Fibroblast of villous mesenchyme (primary cell): ENCODE data around the gene SRRD. TPM values are rescaled to one million over a fixed set of nuclear protein-coding genes. Genes with fewer than 3 reads are reported as not detected.
"Not testable (repeated sequence)": the region's sequence is repeated elsewhere in the genome, so short reads cannot be mapped to it uniquely, and the experiment has no call there.

ENCODE experiments used
- DNase-seq: peaks from one replicate; pipeline ENCODE4 v3.0.0-alpha.2; 2010; ENCODE audit warnings: low read depth
- H3K4me3 ChIP-seq: 2 replicates; pipeline ENCODE4 v1.5.1; 2011; ENCODE audit warnings: low read depth, mild to moderate bottlenecking, low read length
- CTCF ChIP-seq: IDR thresholded peaks from 2 replicates; pipeline ENCODE4 v1.5.1; 2012; ENCODE audit warnings: low read depth, mild to moderate bottlenecking, low read length; ENCODE audit not compliant: insufficient read depth
- total RNA-seq: library from RNA; depleted of rRNA; stranded (reverse); fragments of >200 nt; gene quantifications from 2 replicates; pipeline ENCODE4 v1.2.3, GENCODE V29; 2012

The SRRD gene
- total RNA-seq, 1 donor, result 10.4 TPM

GRCh38 chr22:26527167-26527566, 43.5 kb downstream of the SRRD start:
- no peak for DNase-seq
- TF ChIP-seq CTCF, result no peak
- H3K4me3 ChIP-seq, result no peak overlapping the region

GRCh38 chr22:26527574-26528465, 44.1 kb downstream of the SRRD start:
- no peak overlapping the region for H3K4me3 ChIP-seq
- no peak for TF ChIP-seq CTCF
- DNase-seq, result no peak

GRCh38 chr22:26528518-26528917, 44.8 kb downstream of the SRRD start:
- H3K4me3 ChIP-seq, DNase-seq: not testable (repeated sequence)

GRCh38 chr22:26529345-26529744, 45.7 kb downstream of the SRRD start:
- TF ChIP-seq CTCF, result no peak
- peak; percentile 57 for DNase-seq
- H3K4me3 ChIP-seq, result no peak overlapping the region

GRCh38 chr22:26534171-26534855, 50.6 kb downstream of the SRRD start:
- H3K4me3 ChIP-seq, result no peak overlapping the region
- no peak for TF ChIP-seq CTCF
- no peak for DNase-seq

GRCh38 chr22:26534874-26535602, 51.4 kb downstream of the SRRD start:
- no peak overlapping the region for H3K4me3 ChIP-seq
- DNase-seq, result no peak
- TF ChIP-seq CTCF, result no peak

- DNase-seq, result no peak
- H3K4me3 ChIP-seq, result no peak overlapping the region
- TF ChIP-seq CTCF, result no peak
These were observed 51.9 kb downstream of the SRRD start for GRCh38 chr22:26535603-26535908.
